Left ventricle myocardium superior (tissue), 1 donor: ENCODE results near the gene NFKB2. TPM values are rescaled to one million over a fixed set of nuclear protein-coding genes. Genes with fewer than 3 reads are reported as not detected.

Experiments
- ATAC-seq: fragments of 200-7000 bp; cut with Tn5 transposase; one replicate; pipeline ENCODE4 v1.9.1; 2020; ENCODE audit warnings: mild to moderate bottlenecking, moderate library complexity
- DNase-seq: peaks from one replicate; pipeline ENCODE4 v3.0.0-alpha.2; 2020
- intact Hi-C: fragments of 100-400 bp; cut with micrococcal nuclease; formaldehyde crosslinking; loops from one replicate; pipeline ENCODE4 v1.11.0; 2022
- total RNA-seq: library from RNA; stranded (reverse); fragmentation: NEBNext Ultra II Directional; extraction: Animal tissue kit (Norgen Biotek cat#: 25700); gene quantifications from one replicate; pipeline ENCODE4 v1.2.1, GENCODE V29; 2021
- donor health status: DM: no; HTN: yes; CAD: no; lungs with severe emphysema.

NFKB2 gene
- total RNA-seq, 1 donor from 2014 or later: 11.3 TPM

DNA sequence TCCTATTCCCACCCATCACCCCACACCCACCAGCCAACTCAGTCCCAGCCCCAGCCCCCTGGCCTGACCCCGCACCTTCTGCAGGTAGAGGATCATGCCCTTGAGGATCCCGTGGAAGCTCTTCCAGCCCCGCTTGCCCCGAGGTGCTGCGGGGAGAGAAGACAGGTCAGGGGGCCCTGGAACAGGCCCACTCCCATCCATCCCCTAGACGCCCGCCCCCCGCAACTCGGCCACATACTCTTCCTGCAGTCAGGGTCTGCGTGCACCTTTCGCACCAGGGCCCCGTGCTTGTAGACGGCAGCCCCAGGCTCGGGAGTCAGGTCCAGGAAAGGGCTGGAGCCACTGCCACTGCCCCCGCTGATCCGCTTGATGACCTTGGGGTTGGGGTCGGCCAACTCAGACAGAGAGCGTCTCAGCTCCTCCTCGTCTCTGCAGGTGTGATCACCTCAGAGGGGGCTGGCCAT is 9.6 kb downstream of the NFKB2 start:
- ATAC-seq (no peak), DNase-seq (no peak)
- intact Hi-C loops: no loop called here

DNA sequence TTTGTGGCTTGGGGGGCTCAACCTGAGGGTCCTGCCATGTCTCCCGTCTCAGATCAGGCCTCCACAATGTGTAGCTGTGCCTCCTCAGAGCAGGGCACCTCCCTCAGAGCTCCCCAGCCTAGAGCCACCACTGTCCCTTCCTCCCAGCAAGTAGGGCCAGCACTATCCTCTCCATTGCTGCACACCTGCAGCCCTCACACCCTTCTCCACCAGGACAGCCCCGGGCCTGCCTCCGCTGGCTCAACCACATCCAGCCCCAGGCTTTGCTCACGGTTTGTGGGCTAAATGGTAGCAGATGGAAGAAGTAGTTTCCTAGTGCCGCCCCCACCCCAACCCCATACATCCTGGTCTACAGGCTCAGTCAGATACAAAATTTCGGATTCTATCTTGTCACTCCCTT is 10.1 kb downstream of the NFKB2 start:
- ATAC-seq (no peak), DNase-seq (no peak)
- intact Hi-C loops: no loop called here

DNA sequence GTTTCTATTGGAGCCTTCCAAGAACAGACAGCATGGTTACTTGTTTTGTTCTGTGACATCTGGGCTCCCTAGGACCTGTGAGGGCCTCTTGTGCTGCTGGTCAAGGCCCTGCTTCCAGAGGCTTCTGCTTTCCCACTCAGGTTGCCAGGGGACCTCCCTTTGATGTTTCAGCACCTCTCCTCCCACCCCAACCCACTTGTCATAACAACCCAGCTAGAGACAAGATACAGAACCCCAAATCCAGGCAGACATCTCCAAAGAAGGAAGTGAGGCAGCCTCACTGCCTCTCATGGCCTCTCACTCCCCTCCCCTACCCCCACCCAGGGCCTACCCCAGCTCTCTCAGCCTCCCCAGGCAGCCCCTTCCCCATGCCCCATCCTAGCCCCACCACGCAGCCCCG is 11.3 kb downstream of the NFKB2 start:
- intact Hi-C loops: no loop called here
- no peak for ATAC-seq

DNA sequence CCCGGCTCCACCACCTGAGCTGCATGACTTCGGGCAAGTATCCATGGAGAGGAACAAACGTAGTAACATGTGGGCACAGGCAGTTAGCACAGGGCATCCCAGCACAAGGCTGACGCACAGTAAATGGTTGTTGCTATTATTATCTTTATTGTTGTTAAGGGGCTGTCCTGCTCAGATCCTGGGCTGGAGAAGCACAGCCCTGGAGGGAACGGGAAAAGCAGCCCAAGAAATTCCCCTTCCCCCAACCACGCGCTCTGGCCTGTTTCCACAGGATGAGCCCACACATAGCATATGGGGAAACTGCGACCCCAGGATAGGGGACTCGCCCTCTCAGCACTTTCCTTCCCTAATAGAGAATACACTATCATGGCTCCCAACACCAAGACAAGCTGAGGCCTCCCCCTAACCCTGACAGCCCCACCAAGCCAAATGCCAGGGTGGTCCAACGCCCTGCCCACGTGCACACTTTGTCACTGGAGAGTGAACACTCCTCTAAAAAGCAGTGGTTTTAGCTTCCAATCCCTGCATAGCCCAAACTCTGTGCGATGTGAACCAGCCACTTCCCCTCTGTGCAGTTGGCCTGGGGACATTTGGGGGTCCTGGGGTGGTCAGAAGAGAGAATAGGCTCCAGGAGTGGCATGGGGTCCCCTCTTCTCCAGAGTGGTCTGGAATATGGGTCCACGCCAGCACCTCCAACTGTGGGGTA is 12.1 kb downstream of the NFKB2 start:
- ATAC-seq: no peak
- intact Hi-C loops: no loop called here

More for the DNA sequence above, 11.3 kb downstream of the NFKB2 start:
- DNase-seq: no peak

DNA sequence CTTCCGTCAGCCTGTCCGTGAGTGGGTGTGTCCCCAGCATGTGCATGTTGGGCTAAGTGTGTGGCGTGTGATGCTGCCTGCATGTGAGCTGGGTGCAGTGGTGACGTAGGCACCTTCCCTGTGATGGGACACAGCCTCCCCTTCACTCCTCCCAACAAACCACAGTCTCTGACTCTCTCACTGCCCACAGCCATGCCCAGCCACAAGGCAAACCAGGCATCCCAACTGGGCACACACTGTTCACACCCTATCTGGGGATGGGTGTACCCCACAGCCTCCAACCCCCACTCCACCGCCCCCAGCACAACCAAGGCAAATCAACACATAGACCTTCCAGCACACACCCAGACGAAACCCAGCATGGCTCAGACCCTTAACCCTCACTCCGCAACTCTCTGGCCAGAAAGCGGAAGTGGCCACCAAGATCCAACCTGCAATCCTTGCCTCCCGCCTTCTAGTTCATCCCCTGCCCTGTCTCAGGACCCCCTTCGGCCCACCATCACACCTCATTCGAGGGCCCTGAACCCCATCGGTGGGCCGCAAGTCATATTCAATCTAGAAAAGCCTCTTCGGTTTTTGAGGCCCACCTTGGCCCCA is 12.7 kb downstream of the NFKB2 start:
- ATAC-seq (no peak), DNase-seq (no peak)
- intact Hi-C loops: no loop called here

More for the DNA sequence above, 12.1 kb downstream of the NFKB2 start:
- DNase-seq: no peak

DNA sequence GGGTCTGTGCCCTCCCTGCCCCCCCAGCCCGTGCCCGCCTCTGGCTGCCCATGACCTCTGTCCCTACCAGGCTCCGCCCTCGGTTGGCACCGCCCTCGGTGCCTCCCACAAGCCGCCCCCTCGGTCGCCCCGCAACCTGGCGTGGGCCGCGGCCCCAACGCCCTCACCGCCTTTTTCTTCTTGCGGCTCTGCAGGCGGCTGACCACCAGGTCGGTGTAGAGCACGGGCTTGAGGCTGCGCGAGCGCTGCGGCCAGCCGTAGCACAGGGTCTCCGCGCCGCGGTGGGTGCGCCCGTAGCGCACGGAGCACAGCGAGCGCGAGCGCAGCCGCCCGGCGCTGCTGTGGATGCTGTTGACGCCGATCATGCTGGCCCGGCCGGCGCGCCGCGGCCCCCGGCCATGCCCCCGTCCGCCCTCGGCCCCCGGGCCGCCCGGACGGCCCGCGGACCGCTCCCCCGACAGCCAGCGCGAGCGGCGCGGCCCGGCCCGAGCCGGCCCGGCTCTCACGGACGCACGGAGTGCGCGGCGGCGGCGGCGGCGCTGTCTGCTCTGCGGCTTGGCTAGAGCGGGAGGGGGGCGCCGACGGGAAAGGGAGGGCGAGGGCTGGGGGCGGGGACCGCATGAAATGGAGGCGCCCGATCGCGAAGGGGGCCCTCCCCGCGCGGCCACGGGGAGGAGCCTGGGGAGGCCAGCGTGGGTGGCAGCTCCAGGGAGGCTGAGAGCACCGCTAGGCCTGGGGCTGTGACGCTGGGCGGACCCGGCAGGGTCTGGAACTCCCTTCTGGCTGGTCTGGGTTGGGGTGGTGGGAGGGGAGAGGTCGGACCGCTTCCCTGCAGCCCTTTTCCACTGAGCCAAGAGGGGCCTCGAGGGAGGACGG is 13.5 kb downstream of the NFKB2 start:
- ATAC-seq (peak; percentile 39), DNase-seq (no peak)
- intact Hi-C loops: no loop called here

DNA sequence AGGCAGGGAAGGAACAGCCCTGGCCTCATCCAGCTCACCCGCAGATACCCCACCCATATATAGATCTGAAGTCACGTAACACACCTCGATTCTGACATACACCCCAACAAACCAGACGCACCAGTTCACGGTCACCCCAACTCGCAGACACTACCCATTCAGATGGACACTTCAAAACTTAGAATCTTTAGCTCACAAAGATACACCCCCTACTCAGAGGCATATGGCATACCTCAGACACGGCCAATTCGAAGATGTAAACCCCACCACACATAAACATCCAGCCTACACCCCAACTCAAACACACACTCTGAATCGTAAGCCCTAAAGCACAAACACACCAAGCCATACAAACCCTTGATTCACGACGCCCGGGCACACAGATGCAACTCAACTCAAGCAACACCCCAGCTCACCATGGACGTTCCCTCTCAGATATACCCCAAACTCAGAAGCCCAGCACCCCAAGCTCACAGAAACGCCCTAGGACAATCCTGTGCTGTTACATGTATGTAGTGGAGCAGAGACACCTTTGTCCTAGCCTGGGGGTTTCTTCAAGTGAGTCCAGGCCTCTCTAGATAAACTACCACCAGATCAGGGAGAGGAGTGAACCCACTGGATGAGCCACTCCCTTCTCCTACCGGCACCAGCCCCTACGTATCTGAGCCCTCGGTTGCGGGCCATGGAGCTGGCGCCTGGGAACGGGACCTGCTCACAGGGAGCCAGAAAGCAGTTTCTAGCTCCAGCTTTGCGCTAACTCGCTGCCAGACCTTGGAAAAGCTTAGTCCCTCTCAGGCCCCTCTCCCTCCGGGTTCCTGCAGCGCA is 14.3 kb downstream of the NFKB2 start:
- intact Hi-C loops: no loop called here
- ATAC-seq (no peak), DNase-seq (no peak)

DNA sequence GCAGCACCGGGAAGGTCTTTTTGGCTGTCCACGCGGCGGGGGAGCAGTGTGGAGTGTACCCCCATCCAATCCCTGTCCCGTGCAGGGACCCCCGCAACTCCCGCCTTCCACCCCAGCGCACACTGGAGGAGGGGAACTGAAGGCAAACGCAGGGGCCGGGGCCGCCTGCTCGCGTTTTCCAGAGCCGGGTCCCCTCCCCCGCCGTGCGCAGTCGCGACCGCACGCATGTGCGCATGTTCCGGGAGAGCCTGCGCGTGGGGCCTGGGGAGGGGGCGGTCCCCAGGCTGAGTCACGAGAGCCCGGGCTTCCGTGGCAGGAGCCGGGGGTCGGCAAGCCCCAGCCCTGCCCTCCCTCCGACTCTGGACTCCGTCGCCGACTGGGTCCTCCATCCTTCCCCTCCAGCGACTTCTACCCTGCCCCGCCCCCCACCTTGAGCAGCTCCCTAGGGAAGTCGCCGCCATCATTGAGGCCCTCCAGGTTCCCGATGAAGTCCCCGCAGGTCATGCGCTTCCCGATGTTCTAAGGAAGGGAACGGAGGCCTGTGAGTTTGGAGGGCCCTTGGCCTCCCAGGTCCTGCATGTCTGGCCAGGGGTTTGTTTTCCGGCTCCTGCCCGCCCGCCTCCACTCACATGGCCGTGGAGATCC is 15.0 kb downstream of the NFKB2 start:
- DNase-seq (no peak), ATAC-seq (peak; percentile 23)

DNA sequence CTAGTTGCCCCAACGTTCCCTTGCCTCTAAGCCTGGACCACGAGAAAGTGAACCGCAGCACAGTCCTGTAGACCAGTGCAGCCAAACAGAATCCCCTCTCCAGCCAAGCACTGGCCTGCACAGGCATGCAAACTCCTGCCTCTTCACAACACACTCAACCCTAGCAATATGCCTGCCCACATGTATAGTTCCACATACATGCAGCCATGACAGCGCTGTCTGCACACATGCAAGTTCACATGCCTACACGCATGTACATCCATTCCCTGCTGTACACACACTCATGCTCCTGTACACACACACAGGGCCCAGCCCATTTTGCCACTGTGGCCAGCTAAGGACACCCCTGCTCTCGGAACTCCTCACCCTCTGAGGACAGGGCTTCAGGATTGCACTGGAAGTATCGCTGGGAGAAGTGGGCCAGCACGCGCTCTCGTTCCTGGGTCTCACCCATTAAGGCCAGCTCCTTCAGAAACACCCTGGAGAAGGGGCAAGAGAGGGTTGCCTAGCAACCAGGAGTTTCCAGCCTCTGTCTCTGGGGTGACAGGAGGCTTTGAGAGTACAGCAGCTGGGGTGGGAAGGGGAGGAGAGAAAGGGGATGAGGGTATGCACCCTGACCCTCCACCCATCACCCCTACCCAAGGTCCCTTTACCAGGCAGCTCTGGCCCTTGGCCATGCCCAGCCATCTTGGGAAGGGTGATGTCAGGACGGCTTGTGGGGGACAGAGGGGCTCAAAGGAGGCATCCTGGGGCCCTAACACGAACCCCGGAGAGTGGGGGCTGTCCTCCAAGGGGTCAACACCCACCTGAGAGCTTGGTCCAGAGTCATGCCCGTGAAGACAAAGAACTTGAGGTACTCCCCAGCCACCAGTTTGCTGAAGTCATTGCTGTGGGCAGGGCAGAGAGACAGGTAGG is 16.1 kb downstream of the NFKB2 start:
- DNase-seq (no peak), ATAC-seq (no peak)
- intact Hi-C loops: no loop called here

More for the DNA sequence above, 15.0 kb downstream of the NFKB2 start:
- intact Hi-C loops: no loop called here

DNA sequence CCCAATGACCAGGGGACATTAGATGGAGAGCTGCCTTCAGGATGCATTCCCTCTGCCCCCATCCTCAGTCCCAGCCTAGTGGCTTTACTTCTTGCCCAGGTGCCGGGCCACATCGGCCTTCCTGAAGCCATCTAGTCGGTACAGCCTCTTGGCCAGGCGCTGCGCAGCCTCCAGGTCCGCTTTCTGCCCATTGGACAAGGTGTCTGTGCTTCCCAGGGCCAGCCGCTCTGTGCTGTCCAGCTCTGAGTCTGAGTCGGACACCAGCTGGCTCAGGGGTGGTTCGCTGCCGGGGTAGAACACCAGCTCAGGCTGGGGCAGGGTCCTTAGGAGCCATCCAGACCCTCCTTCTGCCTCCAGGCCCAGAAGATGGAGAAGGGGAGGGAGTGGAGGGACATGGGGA is 16.8 kb downstream of the NFKB2 start:
- intact Hi-C loops: no loop called here
- ATAC-seq (no peak), DNase-seq (no peak)

DNA sequence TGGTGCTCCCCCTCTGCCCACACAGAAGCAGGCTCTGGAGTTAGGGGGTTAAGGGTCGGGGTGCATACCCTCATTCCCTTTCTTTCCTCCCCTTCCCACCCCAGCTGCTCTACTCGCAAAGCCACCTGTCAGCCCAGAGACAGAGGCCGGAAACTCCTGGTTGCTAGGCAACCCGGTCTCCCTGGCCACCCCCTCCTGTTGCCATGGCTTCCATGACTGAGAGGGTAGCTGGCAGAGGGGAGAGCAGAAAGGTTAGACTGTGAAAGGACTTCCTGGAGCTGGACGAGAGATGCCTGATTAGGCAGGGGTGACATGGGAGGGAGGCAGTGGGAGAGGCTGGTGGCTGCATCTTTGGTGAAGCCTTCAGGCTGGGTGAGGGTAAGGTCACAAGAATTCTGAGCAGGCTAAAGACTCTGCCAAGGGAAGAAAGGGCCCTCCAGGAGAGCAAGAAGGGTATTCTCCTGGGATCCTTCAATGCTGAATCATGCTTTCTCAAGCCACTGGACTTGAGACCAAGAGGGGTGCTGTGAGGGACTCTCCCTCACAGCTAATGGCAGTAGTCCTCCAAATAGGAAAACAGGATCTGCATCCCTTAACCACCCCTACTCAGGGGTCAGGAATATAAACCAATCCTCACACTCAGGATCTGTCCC is 17.7 kb downstream of the NFKB2 start:
- no peak for ATAC-seq
- DNase-seq: no peak
- intact Hi-C loops: no loop called here

DNA sequence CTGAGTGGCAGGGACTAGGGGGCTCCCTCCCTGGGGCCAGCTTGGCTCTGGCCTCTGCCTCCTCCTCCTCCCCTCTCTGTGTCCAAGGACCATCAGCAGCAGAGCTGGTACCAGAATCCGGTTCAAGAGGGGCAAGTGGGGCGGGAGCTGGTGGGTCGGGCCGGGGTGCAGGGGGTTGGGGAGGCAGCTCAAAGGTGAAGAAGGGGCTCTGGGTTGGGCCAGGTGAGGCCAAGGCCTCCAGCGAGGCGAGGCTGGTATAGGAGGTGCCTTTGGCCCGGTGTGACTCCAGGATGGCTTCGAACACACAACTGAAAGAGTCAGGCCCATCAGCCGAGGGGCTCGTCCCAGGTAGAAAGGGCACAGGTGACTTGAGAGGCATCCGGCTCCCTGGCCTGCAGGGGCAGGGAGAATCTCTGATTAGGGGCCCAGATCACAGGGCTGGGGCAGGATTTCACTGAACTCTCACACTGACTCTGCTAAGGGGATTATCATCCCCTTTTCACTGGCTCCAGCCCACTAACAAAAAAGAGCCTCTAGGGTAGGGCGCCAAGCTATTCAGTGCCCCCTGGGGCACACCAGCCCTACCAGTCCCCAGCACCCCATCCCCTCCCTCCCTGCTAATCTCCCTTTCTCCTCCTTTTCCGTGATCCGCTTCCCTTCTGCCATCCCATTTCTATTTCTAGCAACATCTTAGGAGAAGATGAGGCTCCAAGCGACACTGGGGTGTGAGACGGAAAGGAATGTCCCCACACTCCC is 18.5 kb downstream of the NFKB2 start:
- intact Hi-C loops: no loop called here
- DNase-seq (no peak), ATAC-seq (no peak)

DNA sequence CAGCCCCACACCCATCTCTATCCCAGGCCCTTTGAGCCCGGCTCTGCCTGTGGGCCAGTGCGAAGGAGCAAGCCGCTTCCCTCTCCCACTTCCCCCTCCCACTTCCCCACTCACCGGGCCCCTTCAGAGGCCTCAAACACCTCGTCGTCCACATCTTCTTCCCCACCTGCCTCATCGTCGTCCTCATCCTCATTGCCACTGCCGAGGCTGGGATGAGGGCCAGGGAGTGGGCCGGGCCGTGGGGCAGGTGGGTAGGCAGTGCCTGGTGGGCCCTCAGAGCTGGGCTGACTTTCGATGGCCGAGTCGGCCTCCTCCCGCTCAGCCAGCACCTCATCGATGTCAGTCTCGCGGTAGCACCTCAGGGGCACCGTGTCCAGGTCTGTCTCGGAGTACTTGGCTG is 19.2 kb downstream of the NFKB2 start:
- intact Hi-C loops: no loop called here
- no peak for DNase-seq
- no peak for ATAC-seq

DNA sequence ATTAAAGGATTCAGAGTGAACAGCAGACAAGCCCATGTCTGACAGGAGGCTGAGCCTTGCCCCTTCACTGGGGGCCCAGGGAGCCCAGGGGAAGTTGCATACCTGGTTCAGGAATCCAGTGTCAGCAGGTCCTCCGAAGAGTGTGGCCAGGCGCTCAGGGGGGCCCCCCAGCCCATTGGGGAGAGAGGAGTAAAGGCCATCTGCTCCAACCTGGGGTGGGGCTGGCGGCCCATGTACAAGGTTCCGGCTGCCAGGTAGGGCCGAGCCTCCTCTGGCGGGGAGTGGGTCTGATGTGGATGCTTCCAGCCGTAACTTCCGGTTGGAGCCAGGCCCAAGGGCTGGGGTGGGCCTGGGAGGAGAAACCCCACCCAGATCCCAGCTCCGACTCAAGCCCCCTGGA is 20.8 kb downstream of the NFKB2 start:
- DNase-seq (no peak), ATAC-seq (no peak)
- intact Hi-C loops: no loop called here

DNA sequence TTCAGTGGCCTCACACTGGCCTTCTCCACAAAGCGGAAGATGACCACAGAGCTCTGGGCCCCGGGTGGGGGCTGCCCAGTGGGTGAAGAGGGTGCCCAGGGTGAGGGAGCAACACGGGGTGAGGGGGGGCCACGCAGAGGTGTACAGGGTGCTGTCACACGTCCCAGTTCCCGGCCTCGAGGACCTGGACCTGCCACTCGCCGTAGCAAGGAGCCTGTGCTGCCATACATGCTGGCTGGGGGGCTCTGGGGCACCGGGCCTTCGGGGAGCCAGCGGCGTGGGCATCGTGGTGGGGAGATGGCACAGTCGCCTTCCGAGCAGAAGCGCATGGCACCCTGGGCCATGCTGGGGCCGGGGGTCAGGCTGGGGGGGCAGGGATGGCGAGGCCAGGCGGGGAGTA is 21.2 kb downstream of the NFKB2 start:
- no peak for DNase-seq
- ATAC-seq: no peak
- intact Hi-C loops: no loop called here

DNA sequence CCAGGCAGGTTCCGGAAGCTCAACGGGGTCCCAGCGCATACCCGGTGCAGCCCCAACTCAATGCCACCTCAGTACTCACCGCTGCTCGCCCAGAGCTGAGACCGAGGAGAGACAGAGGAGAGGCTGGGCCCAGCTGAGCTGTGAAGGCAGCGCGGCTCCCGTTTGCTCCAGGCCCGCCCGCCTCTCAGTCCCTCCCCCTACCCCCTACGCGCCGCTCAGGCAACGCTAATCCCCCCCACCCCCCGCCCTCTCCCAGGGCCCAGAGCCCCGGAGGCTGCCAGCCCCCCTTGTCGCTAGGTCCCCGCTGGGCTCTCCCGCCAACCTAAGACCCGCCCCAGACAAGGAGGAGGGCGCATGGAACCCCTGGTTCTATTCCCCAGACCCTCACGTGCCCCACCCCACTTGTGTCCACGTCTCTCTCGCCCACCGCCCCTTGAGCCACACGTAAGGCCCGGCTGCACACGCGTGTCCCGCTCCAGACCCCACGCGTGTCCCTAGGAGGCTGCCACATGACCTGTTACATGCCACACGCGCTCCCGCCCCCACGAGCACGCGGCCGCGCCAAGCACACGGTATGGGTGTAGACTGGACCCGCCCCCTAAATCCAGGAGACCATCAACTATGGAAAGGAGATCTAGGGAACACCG is 23.2 kb downstream of the NFKB2 start, which contains the start of gene PSD:
Gene PSD (minus strand): TSS at position 164 of the 647 bp plus-strand sequence. CDS start 1,747 bp downstream, outside the sequence.
- intact Hi-C loops: no loop called here
- DNase-seq (no peak), ATAC-seq (no peak)
